ENCODE data around the gene CREBBP.
A peak's percentile ranks its signal among the peaks of the same experiment; 100 is the strongest.

CREBBP gene

DNA sequence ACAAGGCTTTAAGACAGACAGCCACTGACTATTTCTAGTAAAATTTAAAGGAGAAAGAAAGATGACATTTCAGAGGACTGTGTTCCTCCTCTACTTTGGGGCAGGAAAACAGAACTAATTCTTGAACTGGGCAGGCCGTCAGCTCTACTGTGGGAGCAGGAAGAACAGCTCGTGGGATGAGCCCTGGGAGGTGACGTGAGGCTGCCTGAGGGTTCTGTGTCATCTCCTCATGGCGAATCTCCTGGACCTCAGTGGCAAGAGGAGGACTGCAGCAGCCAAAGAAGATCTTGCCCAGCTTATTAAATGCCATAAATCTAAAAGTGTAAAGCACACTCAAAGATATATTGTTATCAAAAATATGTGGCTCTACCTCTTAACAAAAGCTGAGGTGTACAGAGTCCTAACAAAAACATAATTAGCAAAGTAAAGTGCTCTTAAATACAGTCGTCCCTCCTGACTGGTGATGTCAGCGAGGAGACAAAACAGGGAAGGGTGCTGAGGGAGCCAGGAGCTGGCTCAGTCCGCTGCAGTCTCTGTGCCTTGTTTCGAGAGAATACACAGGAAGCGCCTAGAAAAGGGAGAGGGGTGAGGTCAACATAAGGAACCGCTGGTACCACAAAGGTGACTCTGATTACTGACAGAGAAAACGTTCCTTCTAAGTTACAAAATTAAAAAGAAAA is 58.0 kb downstream of the CREBBP start:
- DNase-seq, result no peak

GRCh38 chr16:3821184-3821583 is 59.3 kb downstream of the CREBBP start:
- DNase-seq, result no peak

- peak; percentile 93 for DNase-seq
Observed at GRCh38 chr16:3819746-3820724, 60.5 kb downstream of the CREBBP start.

DNA sequence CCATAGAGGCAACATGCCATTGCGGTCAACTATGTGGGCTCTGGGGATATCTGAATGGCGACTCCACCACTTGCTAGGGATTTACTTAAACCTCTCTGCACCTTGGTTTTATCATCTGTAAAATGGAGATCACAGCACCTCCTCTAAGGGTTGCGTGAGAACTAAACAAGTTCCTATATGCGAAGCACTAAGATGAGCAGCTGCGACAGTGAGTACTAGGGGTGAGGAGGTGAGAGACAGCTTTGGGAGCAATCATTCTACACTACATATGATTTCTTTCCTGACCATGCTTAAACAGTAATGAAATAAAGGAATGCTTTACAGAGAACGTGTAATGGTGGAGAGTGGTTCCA is 61.4 kb downstream of the CREBBP start:
- no peak for DNase-seq

GRCh38 chr16:3816326-3816725 is 64.2 kb downstream of the CREBBP start:
- no peak for DNase-seq

GRCh38 chr16:3814755-3815154 is 65.8 kb downstream of the CREBBP start:
- DNase-seq, result no peak

- no peak for DNase-seq
Observed at GRCh38 chr16:3812469-3813172, 67.9 kb downstream of the CREBBP start.

DNA sequence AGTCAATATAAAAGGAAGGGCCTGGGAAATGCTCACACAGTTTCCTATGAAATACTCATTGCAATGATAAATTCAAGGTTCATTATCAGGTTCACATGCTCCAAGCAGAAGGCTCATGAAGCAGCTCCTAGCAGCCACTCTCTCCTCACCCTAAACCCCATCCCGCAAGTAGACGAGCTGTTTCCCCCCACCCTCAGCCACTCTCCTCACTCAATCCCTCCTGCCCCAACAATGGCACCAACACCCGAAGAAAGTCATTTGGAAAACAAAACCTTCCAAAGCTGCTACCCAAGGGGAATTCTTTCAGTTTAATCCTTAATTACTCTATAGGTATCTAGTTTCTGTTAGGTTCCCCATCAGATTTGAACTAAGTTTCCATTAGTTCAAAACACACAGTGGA is 69.7 kb downstream of the CREBBP start:
- no peak for DNase-seq

DNA sequence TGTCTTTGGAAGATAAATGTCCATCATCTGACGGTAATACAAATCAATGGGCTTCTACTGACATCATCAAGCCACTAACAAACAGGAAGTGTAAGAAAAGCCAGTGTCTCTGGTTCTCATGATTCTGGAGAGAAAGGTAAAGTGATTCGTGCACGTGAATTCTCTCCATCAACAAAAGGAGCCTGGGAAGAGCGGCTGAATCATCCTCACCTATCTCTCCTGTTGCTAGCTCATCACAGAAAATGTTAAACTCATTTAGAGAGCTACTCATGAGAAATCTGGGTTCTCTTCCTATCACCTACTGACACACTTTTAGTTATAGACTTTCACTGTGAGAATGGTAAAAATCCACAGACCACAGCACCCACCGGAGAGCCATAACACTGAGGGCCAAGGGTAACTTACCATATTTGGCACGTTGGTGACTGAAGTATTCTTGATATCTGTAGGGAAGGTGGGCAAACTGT is 70.3 kb downstream of the CREBBP start:
- DNase-seq, result no peak

- DNase-seq, result no peak
Observed at GRCh38 chr16:3808308-3809063, 72.0 kb downstream of the CREBBP start.

GRCh38 chr16:3807425-3808123 is 72.9 kb downstream of the CREBBP start:
- DNase-seq, result no peak

DNA sequence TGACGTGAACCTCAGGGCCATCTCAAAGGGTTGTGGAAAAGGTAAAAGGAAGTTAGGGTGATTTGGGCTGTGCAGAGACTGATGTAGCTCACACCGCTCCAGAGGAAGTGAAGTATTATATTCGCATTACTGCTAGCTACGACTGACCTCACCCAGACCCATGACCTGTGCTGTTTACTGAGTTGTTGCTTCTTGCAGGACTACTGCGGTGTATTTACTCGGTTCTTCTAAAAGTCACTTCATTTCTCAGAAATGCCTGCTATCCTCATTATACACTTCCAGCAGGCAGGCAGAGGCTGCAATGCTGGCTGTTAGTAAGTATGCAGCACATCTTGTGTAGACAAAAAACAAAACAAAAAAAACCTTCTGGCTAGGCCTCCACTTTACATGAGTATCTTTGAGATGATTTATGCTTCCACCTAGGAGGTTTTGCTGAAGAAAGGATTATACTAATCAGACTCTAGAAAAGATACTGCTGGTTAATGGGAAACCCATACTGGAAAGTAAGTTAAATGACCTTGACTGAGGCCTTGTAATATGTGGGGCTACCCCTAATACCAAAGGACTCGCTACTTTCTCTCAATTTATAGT is 76.0 kb downstream of the CREBBP start:
- DNase-seq, result no peak

- no peak for DNase-seq
Observed at GRCh38 chr16:3800477-3801270, 79.8 kb downstream of the CREBBP start.

- DNase-seq, result no peak
Observed at GRCh38 chr16:3800019-3800418, 80.5 kb downstream of the CREBBP start.

DNA sequence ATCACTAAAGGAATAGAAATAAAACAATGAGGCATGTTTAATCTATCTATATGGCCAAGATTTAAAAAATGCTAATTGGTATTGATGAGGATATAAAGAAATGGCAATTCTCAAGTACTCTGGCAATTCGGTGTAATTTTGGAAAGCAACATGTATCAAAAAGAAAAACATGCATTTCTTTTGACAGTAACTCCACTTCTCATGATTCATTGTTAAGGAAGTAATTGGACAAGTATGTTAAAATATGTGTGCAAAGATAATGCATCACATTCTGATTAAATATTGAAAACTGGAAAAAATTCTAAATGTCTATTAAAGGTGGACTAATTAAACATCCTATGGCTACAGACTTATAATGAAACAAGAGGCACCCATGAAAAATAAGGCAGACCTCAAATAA is 81.2 kb downstream of the CREBBP start:
- DNase-seq, result no peak

GRCh38 chr16:3798838-3799237 is 81.7 kb downstream of the CREBBP start:
- no peak for DNase-seq

GRCh38 chr16:3797904-3798811 is 82.4 kb downstream of the CREBBP start:
- no peak for DNase-seq

DNA sequence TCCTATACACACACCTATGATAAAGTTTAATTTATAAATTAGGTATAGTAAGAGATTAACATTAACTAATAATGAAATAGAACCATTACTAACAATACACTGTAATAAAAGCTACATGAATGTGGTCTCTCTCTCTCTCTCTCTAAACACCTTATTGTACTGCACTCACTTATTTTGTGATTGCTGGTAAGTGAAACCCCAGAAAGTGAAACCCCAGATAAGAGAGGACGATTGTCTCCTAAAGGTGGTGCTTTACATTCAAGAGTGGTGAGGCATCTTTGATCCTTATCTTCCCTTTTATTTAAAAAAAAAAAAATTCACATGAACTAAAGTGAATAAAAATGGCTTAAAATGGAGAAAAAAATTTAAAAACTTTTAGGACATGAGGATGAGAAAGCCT is 83.0 kb downstream of the CREBBP start:
- no peak for DNase-seq

- no peak for DNase-seq
Observed at GRCh38 chr16:3793161-3793576, 87.3 kb downstream of the CREBBP start.
